SU-DHL-6 (cell line): Measurements from ENCODE around the gene CS.

Source experiments
- H2AFZ ChIP-seq: fragments of 200-600 bp; sonication (generic); 2 replicates; pipeline ENCODE4 v1.6.1; 2014; ENCODE audit warnings: low read depth, mild to moderate bottlenecking, moderate library complexity, mixed read lengths, antibody characterized with exemption, low read length; ENCODE audit not compliant: severe bottlenecking
- H3F3A ChIP-seq: fragments of 200-600 bp; shearing (Covaris generic); 2 replicates; pipeline ENCODE4 v1.6.0; 2016; ENCODE audit warnings: antibody characterized with exemption, mild to moderate bottlenecking; ENCODE audit not compliant: insufficient read depth
- H3K27ac ChIP-seq: fragments of 200-600 bp; sonication (generic); 2 replicates; pipeline ENCODE4 v1.5.1; 2016; ENCODE audit warnings: low read depth, mild to moderate bottlenecking, low read length, moderate library complexity, mixed read lengths
- H3K27me3 ChIP-seq: fragments of 200-600 bp; sonication (generic), shearing (Covaris generic); 2 replicates; pipeline ENCODE4 v1.6.0; 2014; ENCODE audit warnings: mild to moderate bottlenecking, low read length
- H3K36me3 ChIP-seq: fragments of 200-600 bp; sonication (generic); 2 replicates; pipeline ENCODE4 v1.6.1; 2014; ENCODE audit warnings: mild to moderate bottlenecking, low read length, mixed read lengths
- H3K4me2 ChIP-seq: fragments of 300-600, 200-600 bp; shearing (Covaris generic), sonication (generic); 2 replicates; pipeline ENCODE4 v1.6.0; 2014; ENCODE audit warnings: low read length, low read depth, mild to moderate bottlenecking; ENCODE audit not compliant: poor library complexity, severe bottlenecking
- H3K4me3 ChIP-seq: fragments of 200-600 bp; sonication (generic); 2 replicates; pipeline ENCODE4 v1.5.1; 2014; ENCODE audit warnings: antibody characterized with exemption, low read length, mild to moderate bottlenecking, mixed read lengths; ENCODE audit not compliant: insufficient read depth, poor library complexity, severe bottlenecking
- H3K79me2 ChIP-seq: fragments of 200-600 bp; sonication (generic); 2 replicates; pipeline ENCODE4 v1.6.1; 2014; ENCODE audit warnings: mild to moderate bottlenecking, low read length, moderate library complexity; ENCODE audit not compliant: insufficient read depth
- H3K9ac ChIP-seq: fragments of 200-600 bp; sonication (generic); 2 replicates; pipeline ENCODE4 v1.7.0; 2014; ENCODE audit warnings: mild to moderate bottlenecking, low read length
- H3K9me2 ChIP-seq: fragments of 200-600 bp; sonication (generic); replicated peaks from 2 replicates; pipeline ENCODE4 v1.6.1; 2014; ENCODE audit warnings: low read length; ENCODE audit not compliant: insufficient read depth
- H3K9me3 ChIP-seq: fragments of 200-600 bp; sonication (generic); 2 replicates; pipeline ENCODE4 v1.6.1; 2014; ENCODE audit warnings: low read length, mixed read lengths; ENCODE audit not compliant: insufficient read depth
- H4K20me1 ChIP-seq: fragments of 200-600 bp; sonication (generic); 2 replicates; pipeline ENCODE4 v1.6.1; 2014; ENCODE audit warnings: low read depth, mild to moderate bottlenecking, antibody characterized with exemption, low read length, moderate library complexity, mixed read lengths
- EZH2phosphoT487 ChIP-seq: fragments of 200-600 bp; sonication (generic), shearing (Covaris generic); conservative IDR thresholded peaks from 2 replicates; pipeline ENCODE4 v1.6.1; 2018; ENCODE audit warnings: mild to moderate bottlenecking, antibody characterized with exemption, low read length, moderate library complexity, mixed read lengths
- TF ChIP-seq, protein P1 (sequence below): fragments of 200-600 bp; sonication (generic); IDR thresholded peaks from one replicate; pipeline ENCODE4 v1.5.1; 2017; ENCODE audit warnings: antibody characterized with exemption, mild to moderate bottlenecking, low read length, moderate library complexity; ENCODE audit not compliant: insufficient read depth, poor library complexity, severe bottlenecking

The CS gene

DNA sequence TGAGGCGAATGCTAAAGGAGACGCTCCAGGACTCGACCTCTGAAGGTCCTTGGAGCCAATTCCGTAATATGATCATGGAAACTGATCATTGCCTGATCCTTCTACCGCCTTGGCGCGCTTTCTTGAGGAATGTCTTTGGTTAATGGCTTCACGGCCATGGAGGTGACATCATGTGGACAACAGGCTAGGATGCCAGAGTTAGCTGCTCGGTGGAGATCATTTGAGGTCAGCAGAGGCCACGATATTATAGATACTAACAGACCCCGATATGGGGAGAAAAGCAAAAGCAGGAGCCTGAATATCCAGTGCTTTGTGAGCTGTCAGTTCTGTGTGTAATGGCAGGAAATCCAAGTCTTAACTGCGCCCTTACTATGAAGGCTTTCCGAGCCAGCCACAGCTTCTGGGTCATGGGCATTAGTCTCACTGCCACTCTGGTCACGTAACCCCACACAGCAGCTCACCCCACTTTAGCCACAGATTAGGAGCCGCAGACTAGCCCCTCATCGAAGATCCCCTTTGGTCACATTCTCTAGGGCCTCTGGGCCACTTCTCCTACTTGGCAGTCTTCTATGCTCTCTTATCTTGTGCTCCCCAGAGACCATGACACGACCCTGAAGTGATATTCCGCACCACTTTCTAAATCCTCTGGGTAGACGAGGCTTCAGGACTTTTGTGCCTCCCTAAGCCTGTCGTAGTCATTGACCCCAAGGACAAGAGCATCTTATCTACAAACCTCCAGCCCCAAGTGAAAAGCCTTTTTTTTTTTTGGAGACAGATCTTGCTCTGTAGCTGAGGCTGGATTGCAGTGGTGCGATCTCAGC lies 724 bp upstream of the CS start:
- Histone ChIP-seq H3F3A (peaks cover 17% of the 10 kb centered on the region), H3K9ac (peak overlapping the region; percentile 94), H3K27me3 (no peaks in the 10 kb centered on the region), H2AFZ (peak overlapping the region; percentile 61), H3K4me2 (peak overlapping the region; percentile 98), H3K9me2 (no peaks in the 10 kb centered on the region), H3K27ac (peak overlapping the region; percentile 77), H4K20me1 (no peaks in the 10 kb centered on the region), H3K9me3 (no peaks in the 10 kb centered on the region), H3K79me2 (peaks cover 44% of the 10 kb centered on the region), H3K36me3 (peaks cover 12% of the 10 kb centered on the region; the same call in 1 of the 2 replicates), H3K4me3 (peak overlapping the region; percentile 83)
- TF ChIP-seq EZH2phosphoT487: no peak
- TF ChIP-seq, protein P1, sequence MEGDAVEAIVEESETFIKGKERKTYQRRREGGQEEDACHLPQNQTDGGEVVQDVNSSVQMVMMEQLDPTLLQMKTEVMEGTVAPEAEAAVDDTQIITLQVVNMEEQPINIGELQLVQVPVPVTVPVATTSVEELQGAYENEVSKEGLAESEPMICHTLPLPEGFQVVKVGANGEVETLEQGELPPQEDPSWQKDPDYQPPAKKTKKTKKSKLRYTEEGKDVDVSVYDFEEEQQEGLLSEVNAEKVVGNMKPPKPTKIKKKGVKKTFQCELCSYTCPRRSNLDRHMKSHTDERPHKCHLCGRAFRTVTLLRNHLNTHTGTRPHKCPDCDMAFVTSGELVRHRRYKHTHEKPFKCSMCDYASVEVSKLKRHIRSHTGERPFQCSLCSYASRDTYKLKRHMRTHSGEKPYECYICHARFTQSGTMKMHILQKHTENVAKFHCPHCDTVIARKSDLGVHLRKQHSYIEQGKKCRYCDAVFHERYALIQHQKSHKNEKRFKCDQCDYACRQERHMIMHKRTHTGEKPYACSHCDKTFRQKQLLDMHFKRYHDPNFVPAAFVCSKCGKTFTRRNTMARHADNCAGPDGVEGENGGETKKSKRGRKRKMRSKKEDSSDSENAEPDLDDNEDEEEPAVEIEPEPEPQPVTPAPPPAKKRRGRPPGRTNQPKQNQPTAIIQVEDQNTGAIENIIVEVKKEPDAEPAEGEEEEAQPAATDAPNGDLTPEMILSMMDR: no peak

DNA sequence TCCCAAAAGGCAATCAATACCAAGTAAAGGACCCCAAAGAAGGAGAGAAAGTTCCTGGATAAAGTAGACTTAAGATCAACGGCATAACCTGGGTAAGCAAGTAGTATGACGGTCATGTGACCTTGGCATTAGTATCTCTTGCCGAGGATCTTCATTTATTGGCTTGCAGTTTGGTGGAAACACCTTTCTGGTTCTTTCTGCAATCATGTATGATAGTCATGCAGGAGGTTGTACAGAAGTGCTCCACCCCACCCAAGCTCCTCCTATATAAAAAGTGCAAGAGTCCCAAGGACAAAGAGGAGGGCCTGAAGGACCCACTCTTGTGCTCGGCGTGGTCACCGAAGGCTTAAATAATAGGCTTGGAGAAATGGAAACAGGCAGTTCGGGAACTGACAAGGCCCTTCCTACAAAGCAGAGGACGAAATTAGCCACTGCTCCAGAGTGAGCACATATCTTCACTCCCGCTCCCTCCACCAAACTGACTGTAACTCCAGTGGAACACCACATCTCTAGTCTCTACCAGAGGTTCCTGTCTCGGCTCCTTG lies 750 bp downstream of the CS start:
- H3K9ac ChIP-seq: peak overlapping the region; percentile 94
- H3K79me2 ChIP-seq: peaks cover 58% of the 10 kb centered on the region
- no peaks in the 10 kb centered on the region for H3K9me3 ChIP-seq
- no peaks in the 10 kb centered on the region for H3K9me2 ChIP-seq
- no peaks in the 10 kb centered on the region for H3K27me3 ChIP-seq
- no peaks in the 10 kb centered on the region for H4K20me1 ChIP-seq
- H3K4me3 ChIP-seq: peak overlapping the region; percentile 94
- H3K36me3 ChIP-seq: peaks cover 12% of the 10 kb centered on the region; the same call in 1 of the 2 replicates
- peak overlapping the region; percentile 77 for H3K27ac ChIP-seq
- peak overlapping the region; percentile 28 for H2AFZ ChIP-seq
- H3K4me2 ChIP-seq: peak overlapping the region; percentile 67
- peaks cover 9% of the 10 kb centered on the region for H3F3A ChIP-seq
- TF ChIP-seq EZH2phosphoT487: no peak
- TF ChIP-seq, protein P1: no peak

DNA sequence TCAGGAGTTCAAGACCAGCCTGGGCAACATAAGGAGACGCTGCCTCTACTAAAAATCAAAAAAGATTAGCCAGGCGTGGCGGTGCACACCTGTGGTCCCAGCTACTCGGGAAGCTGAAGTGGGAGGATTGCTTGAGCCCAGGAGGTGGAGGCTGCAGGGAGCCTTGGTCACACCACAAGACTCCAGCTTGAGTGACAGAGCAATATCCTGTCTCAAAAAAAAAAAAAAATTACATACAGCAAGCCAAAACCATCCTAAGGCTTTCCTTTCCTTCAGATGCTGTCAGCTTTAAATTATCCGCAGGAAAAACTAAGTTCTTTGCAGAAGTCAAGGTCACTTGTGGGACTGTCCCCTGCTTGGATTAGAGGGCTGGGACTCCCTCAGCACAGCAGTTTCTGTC lies 1.3 kb downstream of the CS start:
- no peak for TF ChIP-seq EZH2phosphoT487
- TF ChIP-seq, protein P1: no peak
- Histone ChIP-seq H3K27me3 (no peaks in the 10 kb centered on the region), H3K9ac (peak overlapping the region; percentile 94), H3K79me2 (peaks cover 64% of the 10 kb centered on the region), H3K4me3 (peak overlapping the region; percentile 94), H4K20me1 (no peaks in the 10 kb centered on the region), H3K4me2 (peak overlapping the region; percentile 67), H3K9me2 (no peaks in the 10 kb centered on the region), H3F3A (peaks cover 9% of the 10 kb centered on the region), H3K27ac (peak overlapping the region; percentile 77), H3K36me3 (peaks cover 12% of the 10 kb centered on the region; the same call in 1 of the 2 replicates), H3K9me3 (no peaks in the 10 kb centered on the region), H2AFZ (no peak overlapping the region)
